H9 (cell line): Measurements from ENCODE around the gene PROKR1. TPM values are rescaled to one million over a fixed set of nuclear protein-coding genes. Genes with fewer than 3 reads are reported as not detected.

ENCODE experiments used
- DNase-seq: peaks from one replicate; pipeline ENCODE4 v3.0.0-alpha.2; 2017
- H2AFZ ChIP-seq: one replicate; pipeline ENCODE4 v1.6.1; 2013; ENCODE audit warnings: mild to moderate bottlenecking, low read length, control low read depth, moderate library complexity
- H2AK5ac ChIP-seq: 2 replicates; pipeline ENCODE4 v1.6.1; 2013; ENCODE audit warnings: low read length, control low read depth, mixed read lengths; ENCODE audit not compliant: insufficient read length
- H2BK120ac ChIP-seq: one replicate; pipeline ENCODE4 v1.6.1; 2013; ENCODE audit warnings: low read depth, mild to moderate bottlenecking, low read length, control low read depth, inconsistent platforms; ENCODE audit not compliant: poor library complexity, severe bottlenecking
- H2BK12ac ChIP-seq: 2 replicates; pipeline ENCODE4 v1.6.1; 2013; ENCODE audit warnings: low read length, control low read depth, mixed read lengths, low read depth; ENCODE audit not compliant: insufficient read length
- H2BK15ac ChIP-seq: 2 replicates; pipeline ENCODE4 v1.6.1; 2013; ENCODE audit warnings: low read depth, low read length, control low read depth
- H2BK20ac ChIP-seq: one replicate; pipeline ENCODE4 v1.6.1; 2013; ENCODE audit warnings: low read depth, mild to moderate bottlenecking, low read length, control low read depth, inconsistent platforms; ENCODE audit not compliant: poor library complexity, severe bottlenecking
- H2BK5ac ChIP-seq: 2 replicates; pipeline ENCODE4 v1.6.1; 2013; ENCODE audit warnings: low read length, control low read depth, mixed read lengths; ENCODE audit not compliant: insufficient read length
- H3K14ac ChIP-seq: 2 replicates; pipeline ENCODE4 v1.6.1; 2013; ENCODE audit warnings: low read length, control low read depth; ENCODE audit not compliant: insufficient read depth
- H3K18ac ChIP-seq: 2 replicates; pipeline ENCODE4 v1.6.1; 2013; ENCODE audit warnings: low read depth, mild to moderate bottlenecking, mixed read lengths, low read length, control low read depth; ENCODE audit not compliant: insufficient read length
- H3K23ac ChIP-seq: 2 replicates; pipeline ENCODE4 v1.6.1; 2013; ENCODE audit warnings: low read length, control low read depth, mixed read lengths, low read depth; ENCODE audit not compliant: insufficient read length
- H3K23me2 ChIP-seq: 2 replicates; pipeline ENCODE4 v1.6.1; 2013; ENCODE audit warnings: low read depth, mild to moderate bottlenecking, mixed read lengths, low read length, control low read depth; ENCODE audit not compliant: insufficient read length, poor library complexity, severe bottlenecking
- H3K27ac ChIP-seq: 2 replicates; pipeline ENCODE4 v1.5.1; 2013; ENCODE audit warnings: low read length, control low read depth, mixed read lengths, low read depth; ENCODE audit not compliant: insufficient read length
- H3K27me3 ChIP-seq: 2 replicates; pipeline ENCODE4 v1.6.1; 2013; ENCODE audit warnings: low read length, control low read depth, inconsistent platforms; ENCODE audit not compliant: insufficient read depth
- H3K4ac ChIP-seq: 2 replicates; pipeline ENCODE4 v1.6.1; 2013; ENCODE audit warnings: low read depth, mild to moderate bottlenecking, control low read depth, inconsistent platforms, low read length, moderate library complexity
- H3K4me1 ChIP-seq: 2 replicates; pipeline ENCODE4 v1.6.1; 2013; ENCODE audit warnings: low read length, control low read depth, inconsistent platforms; ENCODE audit not compliant: insufficient read depth
- H3K4me2 ChIP-seq: 2 replicates; pipeline ENCODE4 v1.6.1; 2013; ENCODE audit warnings: low read length, control low read depth, mixed read lengths; ENCODE audit not compliant: insufficient read length, insufficient read depth
- H3K56ac ChIP-seq: 2 replicates; pipeline ENCODE4 v1.6.1; 2013; ENCODE audit warnings: low read depth, mild to moderate bottlenecking, mixed read lengths, low read length, control low read depth; ENCODE audit not compliant: insufficient read length
- H3K79me1 ChIP-seq: 2 replicates; pipeline ENCODE4 v1.6.1; 2013; ENCODE audit warnings: low read depth, mild to moderate bottlenecking, moderate library complexity, low read length, control low read depth, inconsistent platforms; ENCODE audit not compliant: insufficient read depth, poor library complexity, severe bottlenecking
- H3K79me2 ChIP-seq: 2 replicates; pipeline ENCODE4 v1.6.1; 2013; ENCODE audit warnings: low read length, control low read depth, inconsistent platforms; ENCODE audit not compliant: insufficient read depth
- H3K9ac ChIP-seq: 2 replicates; pipeline ENCODE4 v1.6.1; 2013; ENCODE audit warnings: low read length, control low read depth, mixed read lengths; ENCODE audit not compliant: insufficient read length; ENCODE audit errors: extremely low read depth
- H3K9me3 ChIP-seq: one replicate; pipeline ENCODE4 v1.6.1; 2013; ENCODE audit warnings: low read depth, low read length, inconsistent platforms; ENCODE audit not compliant: control insufficient read depth
- H3T11ph ChIP-seq: one replicate; pipeline ENCODE4 v1.6.1; 2013; ENCODE audit warnings: mild to moderate bottlenecking, low read length, control low read depth, inconsistent platforms
- H4K20me1 ChIP-seq: one replicate; pipeline ENCODE4 v1.6.1; 2013; ENCODE audit not compliant: control insufficient read depth, insufficient read length, insufficient read depth
- H4K5ac ChIP-seq: 2 replicates; pipeline ENCODE4 v1.6.1; 2013; ENCODE audit warnings: low read depth, mild to moderate bottlenecking, mixed read lengths, low read length, control low read depth; ENCODE audit not compliant: insufficient read length
- H4K8ac ChIP-seq: replicated peaks from 2 replicates; pipeline ENCODE4 v1.6.1; 2013; ENCODE audit warnings: low read length, control low read depth, mixed read lengths, low read depth; ENCODE audit not compliant: insufficient read length
- H4K91ac ChIP-seq: 2 replicates; pipeline ENCODE4 v1.6.1; 2013; ENCODE audit warnings: low read depth, mild to moderate bottlenecking, moderate library complexity, mixed read lengths, low read length, control low read depth; ENCODE audit not compliant: insufficient read length
- H3K27ac Mint-ChIP-seq, 3 experiments: 2 replicates in 2 of 3; 3 replicates in 1 of 3; pipeline ENCODE4 v1.8.0; 2020 to 2021; ENCODE audit warnings: mixed read lengths in 3 of 3, mild to moderate bottlenecking in 1 of 3, moderate library complexity in 1 of 3
- H3K27me3 Mint-ChIP-seq: 2 replicates; pipeline ENCODE4 v1.8.0; 2021; ENCODE audit warnings: low read depth, mild to moderate bottlenecking, moderate library complexity, mixed read lengths
- H3K36me3 Mint-ChIP-seq, 3 experiments: 2 replicates in 2 of 3; 3 replicates in 1 of 3; pipeline ENCODE4 v1.8.0; 2020 to 2021; ENCODE audit warnings: low read depth in 3 of 3, mixed read lengths in 3 of 3; ENCODE audit not compliant: insufficient read depth in 1 of 3
- H3K4me1 Mint-ChIP-seq, 2 experiments: 2 replicates each; pipeline ENCODE4 v1.8.0; 2020; ENCODE audit warnings: mixed read lengths in 2 of 2
- H3K4me3 Mint-ChIP-seq, 2 experiments: 2 replicates in 1 of 2; 3 replicates in 1 of 2; pipeline ENCODE4 v1.8.0; 2020 to 2021; ENCODE audit warnings: mild to moderate bottlenecking in 2 of 2, mixed read lengths in 2 of 2, moderate library complexity in 1 of 2
- H3K9me3 Mint-ChIP-seq, 2 experiments: 2 replicates in 1 of 2; 3 replicates in 1 of 2; pipeline ENCODE4 v1.8.0; 2020; ENCODE audit warnings: mild to moderate bottlenecking in 2 of 2, mixed read lengths in 2 of 2, moderate library complexity in 1 of 2
- CTCF ChIP-seq: fragments of 200-600 bp; sonication (generic); conservative IDR thresholded peaks from 3 replicates; pipeline ENCODE4 v1.8.0; 2021; ENCODE audit warnings: antibody characterized with exemption, mild to moderate bottlenecking
- WGBS: extraction: QIAGEN DNeasy Blood & Tissue Kit; methylation state at CpG from one replicate; pipeline ENCODE4 v1.1.7; 2013; ENCODE audit warnings: missing lambda C conversion rate, low lambda C conversion rate, mixed read lengths; ENCODE audit not compliant: insufficient read length; ENCODE audit errors: extremely low coverage; 5-methylcytosine and 5-hydroxymethylcytosine counted together
- total RNA-seq: library from RNA; stranded (reverse); gene quantifications from 2 replicates; pipeline ENCODE4 v1.2.1, GENCODE V29; 2021

PROKR1 gene
- total RNA-seq, 1 experiment from 2014 or later, result 1.5 TPM

- no peak overlapping the region for H2BK15ac ChIP-seq
- H3K9me3 ChIP-seq, result no peaks in the 10 kb centered on the region
- peaks cover 2% of the 10 kb centered on the region; the same call in 1 of the 2 replicates for H3K4me1 ChIP-seq
- no peaks in the 10 kb centered on the region for H3K27me3 ChIP-seq
- no peak overlapping the region for H2BK12ac ChIP-seq
- no peaks in the 10 kb centered on the region for H3K23me2 ChIP-seq
- no peak overlapping the region for H4K91ac ChIP-seq
- no peak overlapping the region for H2AFZ ChIP-seq
- H3K4me2 ChIP-seq, result no peak overlapping the region
- no peaks in the 10 kb centered on the region for H3K9me3 Mint-ChIP-seq
- H2BK5ac ChIP-seq, result no peak overlapping the region
- no peak overlapping the region for H3K4me3 Mint-ChIP-seq
- no peaks in the 10 kb centered on the region; the same call in none of the 2 replicates for H3K27me3 Mint-ChIP-seq
- H3K79me2 ChIP-seq, result no peaks in the 10 kb centered on the region
- no peak overlapping the region for H3K56ac ChIP-seq
- H4K20me1 ChIP-seq, result peaks cover 2% of the 10 kb centered on the region
- WGBS, result no CpG with 5 or more reads among the region's 9 CpGs
- no peak overlapping the region for H2AK5ac ChIP-seq
- H3K27ac Mint-ChIP-seq, result no peak overlapping the region
- no peak overlapping the region for H3K14ac ChIP-seq
- H2BK120ac ChIP-seq, result no peak overlapping the region
- no peak for DNase-seq
- no peak overlapping the region for H3K18ac ChIP-seq
- TF ChIP-seq CTCF, result no peak
- H3K23ac ChIP-seq, result no peak overlapping the region
- H3K4ac ChIP-seq, result no peak overlapping the region
- H4K5ac ChIP-seq, result no peak overlapping the region
- no peak overlapping the region for H2BK20ac ChIP-seq
- no peak overlapping the region for H3K9ac ChIP-seq
- H3K27ac ChIP-seq, result no peak overlapping the region
- H3K4me1 Mint-ChIP-seq, result peaks cover 11 to 13% of the 10 kb centered on the region in 2 experiments
- H4K8ac ChIP-seq, result no peak overlapping the region
- no peaks in the 10 kb centered on the region for H3K79me1 ChIP-seq
- H3T11ph ChIP-seq, result no peak overlapping the region
- peaks cover 5 to 18% (median 11%) of the 10 kb centered on the region in 3 experiments; a peak in 5 of 7 replicates for H3K36me3 Mint-ChIP-seq
These were observed 9.7 kb downstream of the PROKR1 start for GRCh38 chr2:68653034-68653433.
